ENCODE results near the gene SSH2.
"Not testable (repeated sequence)": the region's sequence is repeated elsewhere in the genome, so short reads cannot be mapped to it uniquely, and the experiment has no call there.

Gene SSH2

DNA sequence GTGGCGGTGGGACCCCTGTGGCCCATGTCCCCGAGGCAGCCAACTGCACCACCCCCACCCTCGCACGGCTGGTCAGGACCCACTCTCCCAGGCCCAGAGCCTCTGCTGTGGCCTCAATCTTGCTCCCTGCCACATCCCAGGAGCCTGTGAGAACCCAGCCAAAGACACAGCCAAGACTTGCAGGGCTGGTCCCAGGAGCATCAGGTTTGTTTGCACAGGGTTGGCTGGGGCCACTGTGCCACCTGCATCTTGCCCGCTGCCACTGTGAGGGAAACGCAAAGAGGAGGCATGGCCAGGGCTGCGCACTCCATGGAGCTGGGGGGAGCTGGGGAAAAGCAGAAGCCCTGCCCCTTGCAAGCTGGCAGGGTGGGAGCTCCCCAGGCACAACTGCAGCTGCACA is 92.5 kb downstream of the SSH2 start:
- DNase-seq (ENCODE audit: low spot score) = no peak

- no peak for DNase-seq (ENCODE audit: low spot score)
Observed at GRCh38 chr17:29836643-29837042, 93.4 kb downstream of the SSH2 start.

DNA sequence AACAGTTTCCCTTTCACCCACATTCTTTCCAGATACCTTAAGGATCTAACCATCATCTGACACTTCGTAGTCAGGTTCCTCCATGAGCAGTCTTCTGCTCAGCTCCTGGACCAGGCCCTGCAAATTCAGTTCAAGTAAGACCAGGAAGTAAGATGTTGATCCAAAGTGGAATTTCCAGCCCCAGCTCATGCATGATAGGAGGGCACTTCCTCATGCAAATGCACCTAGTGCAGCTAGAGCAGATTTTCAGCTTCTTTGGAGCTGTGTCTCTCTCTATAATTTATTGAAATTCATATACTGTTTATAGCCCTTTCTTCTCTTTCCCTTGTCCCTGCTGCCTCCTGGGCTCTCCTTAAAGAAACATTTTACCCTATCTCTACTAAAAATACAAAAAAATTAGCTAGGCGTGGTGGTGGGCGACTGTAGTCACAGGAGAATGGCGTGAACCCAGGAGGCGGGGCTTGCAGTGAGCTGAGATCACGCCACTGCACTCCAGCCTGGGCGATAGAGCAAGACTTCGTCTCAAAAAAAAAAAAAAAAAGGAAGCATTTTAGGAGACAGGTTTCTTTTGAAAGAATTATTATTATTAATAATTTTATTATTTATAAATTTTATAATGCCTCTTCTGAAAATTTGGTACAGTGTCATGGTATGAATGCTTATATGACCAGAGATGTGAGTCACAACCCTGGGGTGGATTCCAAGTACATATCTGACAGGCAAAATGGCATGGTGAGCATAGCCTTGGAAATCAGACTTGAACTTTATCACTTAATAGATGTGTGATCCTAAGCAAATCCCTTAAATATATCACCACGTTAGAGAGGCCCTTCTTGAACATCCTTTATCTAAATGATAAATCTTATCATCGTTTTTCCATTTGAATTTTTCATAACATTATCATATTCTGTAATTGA is 94.3 kb downstream of the SSH2 start:
- DNase-seq (ENCODE audit: low spot score) = no peak

- no peak for DNase-seq (ENCODE audit: low spot score)
Observed at GRCh38 chr17:29833801-29834200, 96.2 kb downstream of the SSH2 start.

DNA sequence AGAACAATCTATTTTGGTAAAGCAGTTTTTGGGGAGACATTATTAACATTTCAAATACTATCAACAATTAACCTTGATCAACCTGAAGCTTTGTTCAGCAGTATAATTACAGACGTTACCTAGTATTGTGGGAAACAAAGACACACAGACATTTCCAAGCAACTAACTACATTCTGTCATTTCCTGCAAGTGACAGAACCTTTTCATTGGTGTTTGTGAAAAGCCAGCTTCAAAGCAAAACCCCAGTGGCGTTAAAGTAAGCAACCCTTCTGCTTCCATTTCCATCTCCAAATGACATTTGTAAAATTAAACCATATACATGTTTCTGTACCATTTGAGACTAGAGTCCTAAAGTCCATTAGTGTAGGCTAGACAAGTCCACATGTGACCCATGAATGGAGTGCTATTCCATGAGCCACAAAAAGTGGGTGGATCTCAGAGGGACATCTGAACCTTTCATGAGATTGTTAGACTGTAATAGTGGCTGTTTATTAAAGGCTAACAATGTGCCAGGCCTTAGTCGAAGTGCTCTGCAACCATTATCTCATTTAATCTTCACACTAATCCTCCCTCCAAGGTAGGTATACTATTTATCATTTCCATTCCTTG is 101.2 kb downstream of the SSH2 start:
- DNase-seq (ENCODE audit: low spot score) = no peak

- DNase-seq (ENCODE audit: low spot score) = no peak
Observed at GRCh38 chr17:29827179-29827578, 102.8 kb downstream of the SSH2 start.

GRCh38 chr17:29826114-29826692 is 103.8 kb downstream of the SSH2 start:
- no peak for DNase-seq (ENCODE audit: low spot score)

DNA sequence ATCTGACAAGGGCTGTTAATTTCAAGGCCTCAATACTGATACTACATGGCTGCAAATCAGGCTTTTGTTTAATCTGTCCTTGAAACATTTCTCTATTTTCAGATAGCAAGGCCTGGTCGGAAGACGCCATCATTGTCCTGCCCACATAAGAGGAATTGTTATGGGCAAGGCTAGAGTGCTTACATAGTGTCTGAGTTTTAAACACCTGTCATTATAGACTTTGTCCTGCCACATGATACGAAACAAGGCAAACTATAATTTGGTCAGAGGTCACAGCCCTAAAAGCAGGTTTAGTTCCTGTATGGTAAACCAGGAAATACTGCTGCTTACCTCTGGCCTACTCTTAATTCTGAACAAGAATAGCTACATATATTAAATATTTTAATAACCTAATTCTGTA is 104.4 kb downstream of the SSH2 start:
- no peak for DNase-seq (ENCODE audit: low spot score)

GRCh38 chr17:29821897-29822296 is 108.1 kb downstream of the SSH2 start:
- DNase-seq (ENCODE audit: low spot score) = no peak

- DNase-seq (ENCODE audit: low spot score) = no peak
Observed at GRCh38 chr17:29820425-29820824, 109.6 kb downstream of the SSH2 start.

DNA sequence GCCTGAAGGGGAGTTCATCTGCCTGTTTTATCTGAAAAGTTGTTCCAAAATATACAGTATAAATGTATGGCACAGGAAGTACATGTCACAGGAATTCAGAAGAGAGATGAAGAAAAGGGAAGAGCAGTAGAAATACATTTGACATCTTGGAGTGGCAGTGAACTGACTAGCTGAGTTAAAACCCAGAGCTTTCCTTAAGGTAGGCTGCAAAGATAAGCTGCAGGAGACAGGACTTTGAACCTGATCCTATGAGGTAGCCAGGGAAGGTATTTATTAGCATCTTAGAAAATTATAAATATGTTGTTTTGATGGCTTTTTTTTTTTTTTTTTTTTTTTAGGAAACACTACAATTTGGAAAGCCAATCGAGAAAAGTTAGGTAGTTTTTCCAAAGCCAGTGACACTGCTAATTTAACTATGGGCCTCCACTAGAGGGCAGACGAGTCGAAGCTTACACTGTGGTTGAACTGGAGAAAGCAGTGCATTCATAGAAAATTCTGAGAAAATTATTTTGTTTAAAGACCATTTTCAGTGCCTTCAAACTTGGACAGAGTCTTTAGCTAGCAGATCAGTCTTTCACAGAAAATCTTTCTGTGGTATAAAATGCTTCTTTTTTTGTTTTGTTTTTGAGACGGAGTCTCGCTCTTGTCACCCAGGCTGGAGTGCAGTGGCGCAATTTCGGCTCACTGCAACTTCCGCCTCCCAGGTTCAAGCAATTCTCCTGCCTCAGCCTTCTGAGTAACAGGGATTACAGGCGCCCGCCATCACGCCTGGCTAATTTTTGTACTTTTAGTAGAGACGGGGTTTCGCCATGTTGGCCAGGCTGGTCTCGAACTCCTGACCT is 122.3 kb downstream of the SSH2 start:
- DNase-seq (ENCODE audit: low spot score) = peak; percentile 47

DNA sequence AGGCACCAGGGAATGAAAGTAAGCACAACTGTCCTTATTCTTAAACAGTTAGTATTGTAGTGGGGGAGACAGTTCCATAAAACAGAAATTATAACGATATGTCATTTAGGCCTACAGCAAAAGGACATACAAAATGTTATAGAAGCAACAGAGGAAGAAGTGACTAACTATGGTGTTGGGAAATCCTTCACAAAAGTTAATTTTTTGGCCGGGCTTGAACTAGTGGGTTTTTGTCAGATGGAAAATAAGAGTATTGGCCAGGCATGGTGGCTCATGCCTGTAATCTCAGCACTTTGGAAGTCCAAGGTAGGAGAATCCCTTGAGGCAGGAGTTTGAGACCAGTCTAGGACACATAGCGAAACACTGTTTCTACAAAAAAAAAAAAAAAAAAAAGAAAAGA is 127.8 kb downstream of the SSH2 start:
- DNase-seq (ENCODE audit: low spot score) = no peak

DNA sequence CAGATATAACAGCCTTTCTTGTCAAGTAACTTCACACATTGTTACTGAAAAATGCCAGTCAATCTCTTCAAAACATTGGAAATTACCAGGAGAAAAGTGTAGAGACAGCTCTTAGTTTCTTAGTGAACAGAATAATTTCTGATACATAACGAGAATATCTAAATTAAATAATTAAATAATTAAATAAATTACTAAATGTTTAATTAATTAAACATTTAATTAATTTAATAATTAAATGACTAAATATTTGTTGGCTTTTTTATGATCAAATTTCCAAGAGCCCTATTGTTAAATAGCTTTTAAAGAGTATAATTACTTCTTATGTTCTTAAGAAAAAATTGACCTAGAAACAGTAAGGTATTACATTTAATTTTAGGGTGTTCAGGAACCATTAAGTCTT is 129.6 kb downstream of the SSH2 start:
- no peak for DNase-seq (ENCODE audit: low spot score)

DNA sequence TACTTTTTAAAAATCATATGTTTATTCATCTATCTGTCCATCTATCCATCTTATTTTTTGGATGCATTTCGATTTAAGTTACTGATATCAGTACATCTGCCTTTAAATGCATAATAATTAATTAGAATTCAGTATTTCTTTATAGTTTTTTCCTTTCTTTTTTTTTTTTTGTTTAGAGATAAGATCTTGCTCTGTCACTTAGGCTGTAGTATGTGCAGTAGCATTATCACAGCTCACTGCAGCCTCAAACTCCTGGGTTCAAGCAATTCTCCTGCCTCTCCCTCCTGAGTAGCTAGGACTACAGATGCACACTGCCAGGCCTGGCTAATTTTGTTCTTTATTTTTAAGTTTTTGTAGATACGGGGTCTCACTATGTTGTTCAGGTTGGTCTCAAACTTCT is 133.4 kb downstream of the SSH2 start:
- no peak for DNase-seq (ENCODE audit: low spot score)

GRCh38 chr17:29793501-29793900 is 136.5 kb downstream of the SSH2 start:
- no peak for DNase-seq (ENCODE audit: low spot score)

GRCh38 chr17:29791336-29792080 is 138.5 kb downstream of the SSH2 start:
- no peak for DNase-seq (ENCODE audit: low spot score)

GRCh38 chr17:29789196-29790170 is 140.5 kb downstream of the SSH2 start:
- DNase-seq (ENCODE audit: low spot score) = no peak

- no peak for DNase-seq (ENCODE audit: low spot score)
Observed at GRCh38 chr17:29787995-29788394, 142.0 kb downstream of the SSH2 start.

GRCh38 chr17:29782917-29783316 is 147.1 kb downstream of the SSH2 start:
- no peak for DNase-seq (ENCODE audit: low spot score)

- DNase-seq (ENCODE audit: low spot score) = not testable (repeated sequence)
Observed at GRCh38 chr17:29779812-29780190, 150.2 kb downstream of the SSH2 start.

Measured in HuH-7.5 (cell line).